Pancreas (tissue), 10 donors: ENCODE results near the gene GCC1. TPM values are rescaled to one million over a fixed set of nuclear protein-coding genes. Genes with fewer than 3 reads are reported as not detected.
"Not testable (repeated sequence)": the region's sequence is repeated elsewhere in the genome, so short reads cannot be mapped to it uniquely, and the experiment has no call there.

Experiments
- ATAC-seq, 4 donors: fragments of 200-7000 bp; cut with Tn5 transposase; one replicate each; pipeline versions ENCODE4 v1.8.0 to v1.9.1; 2020; ENCODE audit warnings: mild to moderate bottlenecking in 4 of 4, moderate library complexity in 4 of 4
- DNase-seq, 6 donors: peaks; one replicate each; pipeline ENCODE4 v3.0.0-alpha.2; 2020
- FAIRE-seq: peaks from 2 replicates; lab custom pipeline; 2012; peaks lifted over from hg19 to GRCh38; lab: Jason Lieb, UNC
- H3K27ac ChIP-seq, 4 donors: fragments of 200-600 bp; sonication (generic); 1 replicate in 3 of 4; 2 replicates in 1 of 4; pipeline versions ENCODE4 v1.5.0 to v1.8.0; 2020
- H3K27me3 ChIP-seq, 4 donors: fragments of 200-600 bp; one replicate each; pipeline ENCODE4 v1.8.0; 2021
- H3K36me3 ChIP-seq, 3 donors: fragments of 200-600 bp; sonication (generic) in 1 of 3; one replicate each; pipeline versions ENCODE4 v1.5.0 to v1.8.0; 2020 to 2021
- H3K4me1 ChIP-seq, 3 donors: fragments of 200-600 bp; one replicate each; pipeline ENCODE4 v1.8.0; 2021
- H3K4me3 ChIP-seq, 4 donors: fragments of 200-600 bp; sonication (generic) in 2 of 4; one replicate each; pipeline versions ENCODE4 v1.5.0 to v1.8.0; 2020 to 2021
- H3K9me3 ChIP-seq, 4 donors: fragments of 200-600 bp; one replicate each; pipeline ENCODE4 v1.8.0; 2021
- WGBS, 2 donors: extraction: QIAGEN DNeasy Blood & Tissue Kit; methylation state at CpG; one replicate each; pipeline ENCODE4 v1.1.7; 2013; 5-methylcytosine and 5-hydroxymethylcytosine counted together
- intact Hi-C, 3 donors: fragments of 100-400 bp; cut with DNase I; formaldehyde crosslinking; loops; one replicate each; pipeline versions ENCODE4 v1.11.1 to v1.14.2; 2022
- polyA plus RNA-seq, 2 donors: library from polyadenylated mRNA; stranded (reverse); fragments of 200-250 nt; gene quantifications; one replicate each; pipeline ENCODE4 v1.2.3, GENCODE V29; 2013
- total RNA-seq, 6 donors: library from RNA; stranded (reverse); fragmentation: NEBNext Ultra II Directional in 4 of 6; extraction: Animal tissue kit (Norgen Biotek cat#: 25700) in 4 of 6; gene quantifications; one replicate each; pipeline versions ENCODE4 v1.2.1 to v1.2.4, GENCODE V29; 2021 to 2023
- TF ChIP-seq, protein P1 (sequence below), 4 donors: fragments of 200-600 bp; sonication (generic) in 3 of 4; IDR thresholded peaks; one replicate each; pipeline versions ENCODE4 v1.5.0 to v1.8.0; 2021; ENCODE audit warnings: antibody characterized with exemption in 4 of 4
- donor health status: healthy with polysubstance abuse.
- donor health status: DM: no; HTN: no; CAD: no; lungs with moderate emphysema.
- donor health status: DM: no; HTN: no; CAD: no.
- donor health status: control.
- donor health status: control.
- donor health status: Bipolar disorder and iron deficiency.
- donor health status: DM: yes; HTN: yes; CAD: no.
- donor health status: DM: no; HTN: no; CAD: no.
- donor health status: DM: no; HTN: no; CAD: no.
- donor health status: DM: yes; HTN: yes; CAD: no.

GCC1 gene
- total and polyA plus RNA-seq, 8 donors = 4.3 to 12.2 (median 6.7) TPM

GRCh38 chr7:127551941-127552340 lies 33.5 kb downstream of the GCC1 start:
- 75 to 80% methylated on average over 4 of the region's 4 CpGs for WGBS, 2 donors
- no peak overlapping the region for H3K27ac ChIP-seq
- no peak for DNase-seq
- no peak for ATAC-seq
- no peaks in the 10 kb centered on the region for H3K4me1 ChIP-seq
- no peak overlapping the region for H3K4me3 ChIP-seq
- H3K27me3 ChIP-seq = no peaks in the 10 kb centered on the region
- intact Hi-C loops = no loop called here
- no peaks in the 10 kb centered on the region for H3K36me3 ChIP-seq
- TF ChIP-seq, protein P1, sequence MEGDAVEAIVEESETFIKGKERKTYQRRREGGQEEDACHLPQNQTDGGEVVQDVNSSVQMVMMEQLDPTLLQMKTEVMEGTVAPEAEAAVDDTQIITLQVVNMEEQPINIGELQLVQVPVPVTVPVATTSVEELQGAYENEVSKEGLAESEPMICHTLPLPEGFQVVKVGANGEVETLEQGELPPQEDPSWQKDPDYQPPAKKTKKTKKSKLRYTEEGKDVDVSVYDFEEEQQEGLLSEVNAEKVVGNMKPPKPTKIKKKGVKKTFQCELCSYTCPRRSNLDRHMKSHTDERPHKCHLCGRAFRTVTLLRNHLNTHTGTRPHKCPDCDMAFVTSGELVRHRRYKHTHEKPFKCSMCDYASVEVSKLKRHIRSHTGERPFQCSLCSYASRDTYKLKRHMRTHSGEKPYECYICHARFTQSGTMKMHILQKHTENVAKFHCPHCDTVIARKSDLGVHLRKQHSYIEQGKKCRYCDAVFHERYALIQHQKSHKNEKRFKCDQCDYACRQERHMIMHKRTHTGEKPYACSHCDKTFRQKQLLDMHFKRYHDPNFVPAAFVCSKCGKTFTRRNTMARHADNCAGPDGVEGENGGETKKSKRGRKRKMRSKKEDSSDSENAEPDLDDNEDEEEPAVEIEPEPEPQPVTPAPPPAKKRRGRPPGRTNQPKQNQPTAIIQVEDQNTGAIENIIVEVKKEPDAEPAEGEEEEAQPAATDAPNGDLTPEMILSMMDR (IDR thresholded peaks at IDR 0.05) = no peak
- no peak for FAIRE-seq
- H3K9me3 ChIP-seq = no peaks in the 10 kb centered on the region

- Histone ChIP-seq H3K9me3 (no peaks in the 10 kb centered on the region), H3K27me3 (no peaks in the 10 kb centered on the region), H3K4me1 (no peaks in the 10 kb centered on the region), H3K36me3 (no peaks in the 10 kb centered on the region), H3K27ac (no peak overlapping the region), H3K4me3 (no peak overlapping the region)
- 69 to 75% methylated on average over 1 of the region's 1 CpG for WGBS, 2 donors
- intact Hi-C loops = no loop called here
- TF ChIP-seq, protein P1 (IDR thresholded peaks at IDR 0.05) = no peak
- ATAC-seq (no peak), FAIRE-seq (no peak), DNase-seq (no peak)
Measured at GRCh38 chr7:127550247-127550646, 35.1 kb downstream of the GCC1 start.

- Histone ChIP-seq H3K4me3 (no peak overlapping the region), H3K9me3 (no peaks in the 10 kb centered on the region), H3K4me1 (no peaks in the 10 kb centered on the region), H3K27ac (no peak overlapping the region), H3K27me3 (no peaks in the 10 kb centered on the region), H3K36me3 (no peaks in the 10 kb centered on the region)
- FAIRE-seq (no peak), ATAC-seq (no peak), DNase-seq (no peak)
- intact Hi-C loops = no loop called here
- TF ChIP-seq, protein P1 (IDR thresholded peaks at IDR 0.05) = no peak
- WGBS, 2 donors = 90 to 95% methylated on average over 1 of the region's 1 CpG
Measured at GRCh38 chr7:127546313-127546712, 39.1 kb downstream of the GCC1 start.

GRCh38 chr7:127541548-127541947 lies 43.8 kb downstream of the GCC1 start:
- DNase-seq (no peak), ATAC-seq (no peak), FAIRE-seq (no peak)
- H3K36me3 ChIP-seq = no peaks in the 10 kb centered on the region
- intact Hi-C loops = no loop called here
- no peaks in the 10 kb centered on the region for H3K4me1 ChIP-seq
- H3K27me3 ChIP-seq = no peaks in the 10 kb centered on the region
- H3K4me3 ChIP-seq = no peak overlapping the region
- no peak overlapping the region for H3K27ac ChIP-seq
- TF ChIP-seq, protein P1 (IDR thresholded peaks at IDR 0.05) = no peak
- 89 to 90% methylated on average over 4 of the region's 4 CpGs for WGBS, 2 donors
- no peaks in the 10 kb centered on the region for H3K9me3 ChIP-seq

GRCh38 chr7:127540461-127540860 lies 44.9 kb downstream of the GCC1 start:
- ATAC-seq, H3K4me3 ChIP-seq, H3K27ac ChIP-seq, H3K36me3 ChIP-seq, H3K4me1 ChIP-seq, H3K9me3 ChIP-seq, H3K27me3 ChIP-seq, intact Hi-C loops, FAIRE-seq, DNase-seq: not testable (repeated sequence)
- 82 to 93% methylated on average over 7 to 10 of the region's 10 CpGs for WGBS, 2 donors
